CD4-positive, alpha-beta T cell treated with Interleukin-6 for 4 hours (primary cell): ENCODE results near the gene GRID1.

Source experiments
- DNase-seq: peaks from one replicate; pipeline ENCODE4 v3.0.0-alpha.2; 2020; ENCODE audit warnings: mixed read lengths

The GRID1 gene

GRCh38 chr10:86353506-86354485 is 12.8 kb downstream of the GRID1 start:
- no peak for DNase-seq

- no peak for DNase-seq
Measured at GRCh38 chr10:86350897-86351296, 15.7 kb downstream of the GRID1 start.

- DNase-seq = no peak
Measured at GRCh38 chr10:86349940-86350630, 16.5 kb downstream of the GRID1 start.

GRCh38 chr10:86349474-86349873 is 17.1 kb downstream of the GRID1 start:
- DNase-seq = no peak

- DNase-seq = no peak
Measured at GRCh38 chr10:86348321-86349210, 18.0 kb downstream of the GRID1 start.

- no peak for DNase-seq
Measured at GRCh38 chr10:86347856-86348255, 18.7 kb downstream of the GRID1 start.

- no peak for DNase-seq
Measured at GRCh38 chr10:86346799-86347665, 19.6 kb downstream of the GRID1 start.

GRCh38 chr10:86345859-86346798 is 20.5 kb downstream of the GRID1 start:
- DNase-seq = no peak

- DNase-seq = no peak
Measured at GRCh38 chr10:86345296-86345858, 21.2 kb downstream of the GRID1 start.

GRCh38 chr10:86344714-86345161 is 21.9 kb downstream of the GRID1 start:
- DNase-seq = no peak

- DNase-seq = no peak
Measured at GRCh38 chr10:86344281-86344680, 22.3 kb downstream of the GRID1 start.

GRCh38 chr10:86343761-86344160 is 22.8 kb downstream of the GRID1 start:
- no peak for DNase-seq

GRCh38 chr10:86342111-86342863 is 24.3 kb downstream of the GRID1 start:
- no peak for DNase-seq

GRCh38 chr10:86341361-86341811 is 25.2 kb downstream of the GRID1 start:
- no peak for DNase-seq

GRCh38 chr10:86340991-86341260 is 25.7 kb downstream of the GRID1 start:
- DNase-seq = no peak

- DNase-seq = no peak
Measured at GRCh38 chr10:86340176-86340990, 26.2 kb downstream of the GRID1 start.

GRCh38 chr10:86339226-86339865 is 27.2 kb downstream of the GRID1 start:
- DNase-seq = no peak

- no peak for DNase-seq
Measured at GRCh38 chr10:86337121-86337601, 29.4 kb downstream of the GRID1 start.
